Activated naive CD8-positive, alpha-beta T cell treated with anti-CD3 and anti-CD28 coated beads, Interleukin-2, amount 50 U/mL, for 24 hours (primary cell): ENCODE data around the gene PPP2R1B.
A peak's percentile ranks its signal among the peaks of the same experiment; 100 is the strongest.

ENCODE experiments used
- ATAC-seq: fragments of 150-1000 bp; cut with Tn5 transposase; one replicate; pipeline ENCODE4 v1.10.0; 2021
- DNase-seq: peaks from one replicate; pipeline ENCODE4 v3.0.0; 2021
- H3K27ac Mint-ChIP-seq: one replicate; pipeline ENCODE4 v1.8.0; 2021; ENCODE audit warnings: mild to moderate bottlenecking, mixed read lengths
- H3K27me3 Mint-ChIP-seq: one replicate; pipeline ENCODE4 v1.8.0; 2021; ENCODE audit warnings: mixed read lengths
- H3K36me3 Mint-ChIP-seq: one replicate; pipeline ENCODE4 v1.8.0; 2021; ENCODE audit warnings: low read depth, mixed read lengths
- H3K4me1 Mint-ChIP-seq: one replicate; pipeline ENCODE4 v1.8.0; 2021; ENCODE audit warnings: mixed read lengths
- H3K4me3 Mint-ChIP-seq: one replicate; pipeline ENCODE4 v1.8.0; 2021; ENCODE audit warnings: mild to moderate bottlenecking, moderate library complexity, mixed read lengths
- H3K9me3 Mint-ChIP-seq: one replicate; pipeline ENCODE4 v1.8.0; 2021; ENCODE audit warnings: mixed read lengths

The PPP2R1B gene

GRCh38 chr11:111745719-111746504 lies 20.3 kb downstream of the PPP2R1B start:
- no peak overlapping the region for H3K27ac Mint-ChIP-seq
- no peaks in the 10 kb centered on the region for H3K4me1 Mint-ChIP-seq
- H3K27me3 Mint-ChIP-seq: no peaks in the 10 kb centered on the region
- DNase-seq (no peak), ATAC-seq (no peak)
- H3K9me3 Mint-ChIP-seq: no peaks in the 10 kb centered on the region
- no peak overlapping the region for H3K4me3 Mint-ChIP-seq
- H3K36me3 Mint-ChIP-seq: peaks cover 56% of the 10 kb centered on the region

DNA sequence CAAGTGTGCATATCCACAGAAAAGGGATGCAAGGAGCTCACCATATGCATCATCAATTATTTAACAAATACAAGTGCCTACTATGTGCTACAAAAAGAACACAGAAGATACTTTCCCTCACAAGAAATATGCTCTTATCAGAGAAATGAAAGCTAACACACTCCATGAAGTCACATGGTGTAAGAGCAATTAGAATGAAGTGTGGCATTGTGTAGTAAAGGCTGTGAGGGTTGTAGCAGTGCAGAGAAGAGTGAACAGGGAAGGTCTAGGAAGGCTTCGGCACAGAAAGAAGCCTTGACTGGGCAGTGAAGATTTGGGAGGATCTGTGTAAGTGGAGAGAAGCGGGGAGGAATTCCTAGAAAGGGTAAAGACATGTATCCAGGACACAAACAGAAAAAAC lies 22.5 kb downstream of the PPP2R1B start:
- Mint-ChIP-seq H3K36me3 (peaks cover 60% of the 10 kb centered on the region), H3K27me3 (no peaks in the 10 kb centered on the region), H3K27ac (no peak overlapping the region)

GRCh38 chr11:111741751-111742150 lies 24.4 kb downstream of the PPP2R1B start:
- DNase-seq: no peak
- no peak overlapping the region for H3K27ac Mint-ChIP-seq
- ATAC-seq: no peak
- no peaks in the 10 kb centered on the region for H3K9me3 Mint-ChIP-seq
- no peaks in the 10 kb centered on the region for H3K4me1 Mint-ChIP-seq
- H3K27me3 Mint-ChIP-seq: no peaks in the 10 kb centered on the region
- peaks cover 53% of the 10 kb centered on the region for H3K36me3 Mint-ChIP-seq
- H3K4me3 Mint-ChIP-seq: no peak overlapping the region

More for the DNA sequence above, 22.5 kb downstream of the PPP2R1B start:
- DNase-seq (no peak), ATAC-seq (no peak)
- Mint-ChIP-seq H3K4me3 (no peak overlapping the region), H3K9me3 (no peaks in the 10 kb centered on the region), H3K4me1 (no peaks in the 10 kb centered on the region)

- H3K4me1 Mint-ChIP-seq: peaks cover 1% of the 10 kb centered on the region
- H3K4me3 Mint-ChIP-seq: no peak overlapping the region
- no peaks in the 10 kb centered on the region for H3K27me3 Mint-ChIP-seq
- no peak overlapping the region for H3K27ac Mint-ChIP-seq
- H3K9me3 Mint-ChIP-seq: no peaks in the 10 kb centered on the region
- DNase-seq (no peak), ATAC-seq (no peak)
- peaks cover 37% of the 10 kb centered on the region for H3K36me3 Mint-ChIP-seq
These were observed 26.9 kb downstream of the PPP2R1B start for GRCh38 chr11:111739299-111739698.

DNA sequence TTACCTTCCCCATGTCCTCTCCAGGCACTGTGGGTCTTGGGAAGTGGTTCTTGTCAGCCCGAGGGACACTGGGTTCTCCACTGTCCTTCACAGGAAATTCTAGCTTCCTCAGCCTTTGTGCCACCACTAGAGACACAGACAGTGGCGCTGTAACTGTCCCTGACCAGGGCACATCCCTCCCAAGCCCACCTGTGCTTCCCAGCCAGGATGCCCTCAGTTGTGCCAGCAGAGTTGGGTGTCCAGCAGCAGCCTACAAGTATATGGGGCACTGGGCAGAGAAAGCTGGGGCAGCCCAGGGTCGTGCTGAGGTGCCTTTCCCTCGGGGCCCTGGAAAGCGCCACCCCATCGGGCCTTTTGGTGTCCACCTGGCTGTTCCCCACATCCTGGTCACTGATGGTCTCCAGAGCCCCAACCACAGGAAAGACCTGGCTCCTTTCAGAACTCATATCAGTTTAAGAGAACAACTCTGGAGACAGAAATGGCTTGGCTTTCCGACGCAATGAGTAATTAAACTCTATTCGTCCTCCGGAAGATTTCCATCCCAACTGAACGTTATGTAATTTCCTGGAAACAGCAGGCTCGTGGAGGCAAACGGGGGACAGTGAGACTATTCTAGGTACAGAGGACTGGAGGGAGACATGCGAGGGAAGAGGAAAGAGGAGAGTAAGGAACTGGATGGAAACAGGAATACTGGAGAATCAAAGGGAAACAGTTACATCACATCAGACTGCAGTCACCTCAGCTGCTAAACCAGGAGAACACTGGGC lies 28.6 kb downstream of the PPP2R1B start:
- ATAC-seq (no peak), DNase-seq (no peak)
- Mint-ChIP-seq H3K27me3 (no peaks in the 10 kb centered on the region), H3K4me3 (no peak overlapping the region), H3K36me3 (peaks cover 32% of the 10 kb centered on the region), H3K9me3 (no peaks in the 10 kb centered on the region), H3K27ac (peak overlapping the region; percentile 46), H3K4me1 (peaks cover 1% of the 10 kb centered on the region)

DNA sequence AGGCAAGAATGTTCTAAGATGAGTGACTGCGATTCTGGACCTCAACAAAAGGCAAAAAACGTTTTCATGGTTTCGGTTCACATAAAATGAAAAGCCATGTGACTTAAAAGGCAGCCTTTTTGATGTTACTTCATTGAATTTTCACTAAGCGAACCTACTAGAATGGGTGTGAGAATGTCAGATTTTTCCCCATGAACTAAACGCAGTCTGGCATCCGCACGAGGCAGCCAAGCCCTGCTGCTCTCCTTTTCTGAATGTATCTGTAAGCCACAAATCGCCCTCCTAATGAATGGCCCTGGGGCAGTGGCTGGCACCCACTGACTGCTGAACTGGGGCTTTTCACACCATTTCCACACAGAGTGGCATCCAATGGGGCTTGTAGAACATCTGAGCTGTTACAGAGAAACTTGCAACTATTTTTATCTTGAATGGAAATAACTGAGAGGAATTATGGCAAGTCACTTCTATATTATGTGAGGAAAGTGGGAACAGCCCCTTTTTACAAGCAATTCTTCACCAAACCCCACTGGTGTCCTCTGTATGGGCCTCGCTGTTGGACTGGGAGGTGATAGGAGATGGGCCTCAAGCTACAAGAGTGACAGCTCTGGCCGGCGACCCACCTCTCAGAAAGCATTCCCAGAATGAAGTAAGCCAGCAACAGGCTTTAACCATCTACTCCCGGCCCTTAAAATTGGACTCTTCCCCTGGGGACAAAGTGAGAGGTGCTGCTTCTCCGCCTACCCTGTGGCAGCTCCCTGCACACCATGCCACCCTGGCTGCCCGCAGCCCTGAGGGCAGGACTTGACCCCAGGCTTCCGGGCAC lies 29.4 kb downstream of the PPP2R1B start:
- DNase-seq: no peak
- H3K36me3 Mint-ChIP-seq: peaks cover 29% of the 10 kb centered on the region
- no peak overlapping the region for H3K27ac Mint-ChIP-seq
- H3K27me3 Mint-ChIP-seq: no peaks in the 10 kb centered on the region
- H3K4me3 Mint-ChIP-seq: no peak overlapping the region
- no peaks in the 10 kb centered on the region for H3K9me3 Mint-ChIP-seq
- peaks cover 1% of the 10 kb centered on the region for H3K4me1 Mint-ChIP-seq
- no peak for ATAC-seq

DNA sequence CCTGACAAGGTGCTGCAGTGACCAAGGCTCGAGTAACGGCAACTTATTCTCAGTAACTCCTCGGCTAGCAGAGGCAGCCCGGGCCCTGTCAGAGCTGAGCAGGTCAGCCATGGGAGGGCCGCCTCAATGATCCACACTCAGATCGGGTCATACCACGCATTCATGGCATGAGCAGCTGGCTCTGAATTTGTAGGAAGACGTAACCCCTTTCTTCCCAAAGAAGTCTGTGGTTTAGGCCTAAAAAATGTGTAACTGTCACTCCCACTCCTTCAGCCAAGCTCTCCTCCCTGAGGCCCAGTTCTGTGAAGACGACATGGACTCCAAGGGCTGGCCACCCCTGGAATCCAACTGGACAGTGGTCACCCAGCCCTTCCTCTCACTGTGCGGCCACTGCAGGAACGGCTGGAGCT lies 30.0 kb downstream of the PPP2R1B start:
- Mint-ChIP-seq H3K9me3 (no peaks in the 10 kb centered on the region), H3K36me3 (peaks cover 22% of the 10 kb centered on the region), H3K27me3 (no peaks in the 10 kb centered on the region), H3K27ac (peak overlapping the region; percentile 31), H3K4me3 (no peak overlapping the region), H3K4me1 (peaks cover 1% of the 10 kb centered on the region)
- DNase-seq (no peak), ATAC-seq (no peak)

GRCh38 chr11:111735262-111736116 lies 30.7 kb downstream of the PPP2R1B start:
- peaks cover 1% of the 10 kb centered on the region for H3K4me1 Mint-ChIP-seq
- H3K36me3 Mint-ChIP-seq: peaks cover 15% of the 10 kb centered on the region
- H3K27ac Mint-ChIP-seq: peak overlapping the region; percentile 31
- DNase-seq (no peak), ATAC-seq (no peak)
- no peaks in the 10 kb centered on the region for H3K27me3 Mint-ChIP-seq
- no peaks in the 10 kb centered on the region for H3K9me3 Mint-ChIP-seq
- no peak overlapping the region for H3K4me3 Mint-ChIP-seq

GRCh38 chr11:111734954-111735261 lies 31.3 kb downstream of the PPP2R1B start:
- Mint-ChIP-seq H3K4me3 (no peak overlapping the region), H3K27me3 (no peaks in the 10 kb centered on the region), H3K9me3 (no peaks in the 10 kb centered on the region), H3K4me1 (peaks cover 1% of the 10 kb centered on the region), H3K36me3 (peaks cover 10% of the 10 kb centered on the region), H3K27ac (no peak overlapping the region)
- ATAC-seq (no peak), DNase-seq (no peak)

GRCh38 chr11:111734101-111734953 lies 31.9 kb downstream of the PPP2R1B start:
- DNase-seq (no peak), ATAC-seq (no peak)
- Mint-ChIP-seq H3K4me3 (no peak overlapping the region), H3K27ac (no peak overlapping the region), H3K36me3 (peaks cover 10% of the 10 kb centered on the region), H3K27me3 (no peaks in the 10 kb centered on the region), H3K4me1 (peaks cover 1% of the 10 kb centered on the region), H3K9me3 (no peaks in the 10 kb centered on the region)

- no peak overlapping the region for H3K27ac Mint-ChIP-seq
- DNase-seq (no peak), ATAC-seq (no peak)
- H3K9me3 Mint-ChIP-seq: no peaks in the 10 kb centered on the region
- no peak overlapping the region for H3K4me3 Mint-ChIP-seq
- H3K4me1 Mint-ChIP-seq: peaks cover 1% of the 10 kb centered on the region
- H3K36me3 Mint-ChIP-seq: peaks cover 10% of the 10 kb centered on the region
- no peaks in the 10 kb centered on the region for H3K27me3 Mint-ChIP-seq
These were observed 32.5 kb downstream of the PPP2R1B start for GRCh38 chr11:111733611-111734088.

GRCh38 chr11:111733016-111733415 lies 33.2 kb downstream of the PPP2R1B start:
- Mint-ChIP-seq H3K4me1 (peaks cover 1% of the 10 kb centered on the region), H3K4me3 (no peak overlapping the region), H3K9me3 (no peaks in the 10 kb centered on the region), H3K27ac (no peak overlapping the region), H3K36me3 (peaks cover 9% of the 10 kb centered on the region), H3K27me3 (no peaks in the 10 kb centered on the region)
- DNase-seq (no peak), ATAC-seq (no peak)

GRCh38 chr11:111731821-111732220 lies 34.4 kb downstream of the PPP2R1B start:
- DNase-seq (no peak), ATAC-seq (no peak)
- no peaks in the 10 kb centered on the region for H3K27me3 Mint-ChIP-seq
- peaks cover 4% of the 10 kb centered on the region for H3K36me3 Mint-ChIP-seq
- H3K9me3 Mint-ChIP-seq: no peaks in the 10 kb centered on the region
- H3K4me3 Mint-ChIP-seq: no peak overlapping the region
- peaks cover 1% of the 10 kb centered on the region for H3K4me1 Mint-ChIP-seq
- H3K27ac Mint-ChIP-seq: no peak overlapping the region
